Nucleus accumbens (tissue), 56 donors: Measurements from ENCODE around the gene NOS1AP.

ENCODE experiments used
- DNase-seq, 56 donors: peaks; one replicate each; lab custom pipeline; 2025; lab: John Stamatoyannopoulos, UW

Gene NOS1AP

DNA sequence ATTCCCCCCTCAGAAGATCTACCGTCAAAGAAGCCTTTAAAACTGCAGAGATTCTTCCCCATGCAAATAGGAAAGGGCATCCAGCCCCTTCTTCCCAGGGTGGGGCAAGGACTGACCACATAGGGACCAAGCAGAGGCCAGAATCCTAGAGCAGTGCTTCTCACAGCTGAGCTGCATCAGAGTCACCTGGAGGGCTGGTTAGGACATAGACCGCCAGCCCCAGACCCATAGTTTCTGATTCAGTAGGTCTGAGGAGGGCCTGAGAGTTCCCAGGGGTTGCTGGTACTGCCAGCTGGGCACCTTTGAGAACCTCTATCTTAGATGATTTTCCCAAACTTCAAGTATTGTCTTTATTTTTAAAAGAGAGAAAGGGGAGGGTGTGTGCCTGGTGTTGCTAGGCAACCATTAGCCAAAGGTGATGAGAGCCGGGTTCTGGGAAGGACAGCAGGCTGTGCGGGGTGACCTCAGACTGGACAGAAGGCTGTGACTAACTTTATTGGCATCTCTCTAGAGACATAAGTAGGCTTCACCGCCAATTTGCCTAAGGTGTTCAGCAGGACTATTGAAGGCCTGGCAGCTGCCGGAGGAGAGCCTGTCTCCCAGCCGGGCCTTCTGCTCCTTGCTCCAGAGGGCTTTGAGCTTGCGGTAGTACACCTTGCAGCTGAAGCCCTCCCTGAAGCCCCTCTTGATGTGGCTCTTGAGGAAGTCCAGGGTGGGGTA is 304.2 kb downstream of the NOS1AP start:
- DNase-seq, result no peak

DNA sequence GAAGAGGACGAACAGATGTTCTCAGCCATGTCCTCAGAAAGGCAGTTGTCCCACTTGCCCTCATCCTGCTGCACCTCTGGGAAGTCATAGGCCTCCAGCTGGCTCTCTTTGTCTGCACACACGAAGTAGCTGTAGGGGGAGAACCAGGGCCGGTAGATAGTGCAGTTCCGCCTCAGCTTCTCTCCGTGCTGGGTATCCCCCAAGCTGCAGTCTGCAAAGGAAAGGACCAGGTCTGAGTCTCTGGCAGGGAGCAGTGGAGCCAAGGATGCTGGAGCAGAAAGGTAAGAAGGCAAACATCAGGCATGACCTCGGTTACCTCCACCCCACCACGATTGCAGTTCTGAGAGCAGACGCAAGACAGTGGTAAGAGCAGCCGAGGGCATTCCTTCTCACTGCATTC is 304.9 kb downstream of the NOS1AP start:
- DNase-seq, result no peak

DNA sequence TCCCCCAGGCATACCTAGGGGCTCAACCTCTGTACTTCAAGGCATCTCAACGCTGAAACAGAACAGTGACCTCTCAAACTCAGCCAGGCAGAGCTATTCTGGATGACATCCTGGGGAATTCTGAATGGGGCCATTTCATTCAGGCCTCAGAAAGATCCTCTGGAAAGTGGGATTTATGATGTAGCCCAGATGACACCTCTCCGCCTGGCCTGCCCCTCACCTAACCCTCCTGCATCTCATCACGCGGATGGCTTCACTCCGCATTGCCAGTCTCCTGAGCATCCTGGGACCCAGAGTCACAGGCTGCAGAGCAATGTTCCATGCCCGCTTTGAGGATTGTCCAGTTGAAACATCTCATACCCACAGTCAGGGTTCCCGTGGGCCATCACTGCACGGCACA is 306.0 kb downstream of the NOS1AP start:
- DNase-seq, result no peak

DNA sequence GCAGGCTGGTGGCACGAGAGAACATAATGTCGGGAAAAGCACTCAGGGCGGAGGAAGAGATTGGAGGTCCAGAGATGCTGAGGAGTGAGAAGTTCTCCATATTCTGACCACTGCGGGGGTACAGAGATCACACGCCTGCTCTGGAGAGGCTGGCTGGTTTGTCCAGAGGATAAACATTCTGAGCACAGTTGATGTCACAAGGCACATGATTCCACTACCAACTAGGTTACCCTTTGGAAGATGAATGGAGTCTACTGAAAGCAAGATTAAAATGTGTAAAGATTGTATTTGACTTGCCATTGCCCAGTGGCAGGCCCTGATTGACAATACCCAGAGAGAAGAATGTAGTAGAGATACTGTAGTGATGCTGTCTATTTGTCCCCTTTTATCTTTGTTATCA is 307.2 kb downstream of the NOS1AP start, which contains the start of gene SPATA46:
SPATA46 (minus strand) TSS at position 164 of the 400 bp plus-strand sequence; CDS start at position 100, 64 bp downstream.
- no peak for DNase-seq

DNA sequence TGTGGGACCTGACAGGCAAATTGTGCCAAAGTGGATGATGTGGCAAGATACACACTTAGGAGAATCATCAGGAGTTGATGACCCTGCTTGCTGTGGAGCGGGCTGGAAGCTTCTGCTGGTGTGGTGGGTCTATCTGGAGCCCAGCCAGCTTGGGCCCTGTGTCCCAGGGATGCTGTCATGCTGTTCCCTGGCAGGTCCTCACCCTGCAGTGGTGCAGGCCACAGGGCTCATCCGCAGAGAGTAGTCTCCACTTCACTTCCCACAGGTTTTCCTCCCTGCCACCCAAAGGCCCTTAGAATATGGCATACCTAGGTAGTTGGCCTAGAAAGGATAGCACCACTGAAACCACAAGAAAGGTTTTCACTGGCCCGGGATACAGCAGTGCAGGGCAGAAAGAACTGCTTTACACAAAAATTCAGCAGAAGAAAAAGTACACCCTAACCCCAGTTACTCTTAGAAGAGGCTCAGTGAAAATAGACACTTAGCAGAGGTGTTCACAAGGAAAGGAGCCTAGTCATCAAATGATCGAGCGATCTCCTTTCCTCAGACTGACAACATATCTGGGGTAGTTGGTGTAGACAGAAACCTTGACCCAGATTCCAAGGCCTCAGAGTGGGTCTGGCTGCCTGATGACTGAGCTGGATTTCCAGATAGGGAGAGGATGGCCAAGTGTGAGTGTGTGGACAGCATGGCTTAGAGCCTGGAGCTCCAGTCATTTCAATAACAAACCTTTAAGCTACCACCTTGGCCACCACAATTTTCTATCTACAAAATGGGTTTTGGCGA is 310.8 kb downstream of the NOS1AP start:
- DNase-seq, result no peak

DNA sequence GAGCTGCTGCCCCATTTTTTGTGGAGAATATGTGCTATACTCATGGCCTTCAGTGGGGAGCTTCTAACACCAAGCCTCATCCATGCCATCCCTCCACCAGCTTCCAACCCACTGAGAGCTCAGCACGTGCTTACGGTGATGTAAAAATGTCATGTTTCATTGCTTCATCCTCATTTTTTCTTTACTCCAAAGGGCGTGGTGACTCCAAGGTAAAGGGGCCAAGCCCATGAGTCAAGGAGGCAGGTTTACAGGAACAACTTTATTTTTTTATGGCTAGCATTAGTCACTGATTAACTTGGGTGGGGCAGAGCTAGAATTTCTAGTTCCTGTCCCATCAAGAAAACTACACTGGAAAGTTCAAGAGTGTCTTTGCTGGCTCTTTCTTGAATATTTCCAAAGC is 311.9 kb downstream of the NOS1AP start, which contains the start of gene C1orf226:
C1orf226 (plus strand) TSS at position 346 of the 400 bp plus-strand sequence. CDS start 174 bp downstream, outside the sequence.
- DNase-seq, result no peak

DNA sequence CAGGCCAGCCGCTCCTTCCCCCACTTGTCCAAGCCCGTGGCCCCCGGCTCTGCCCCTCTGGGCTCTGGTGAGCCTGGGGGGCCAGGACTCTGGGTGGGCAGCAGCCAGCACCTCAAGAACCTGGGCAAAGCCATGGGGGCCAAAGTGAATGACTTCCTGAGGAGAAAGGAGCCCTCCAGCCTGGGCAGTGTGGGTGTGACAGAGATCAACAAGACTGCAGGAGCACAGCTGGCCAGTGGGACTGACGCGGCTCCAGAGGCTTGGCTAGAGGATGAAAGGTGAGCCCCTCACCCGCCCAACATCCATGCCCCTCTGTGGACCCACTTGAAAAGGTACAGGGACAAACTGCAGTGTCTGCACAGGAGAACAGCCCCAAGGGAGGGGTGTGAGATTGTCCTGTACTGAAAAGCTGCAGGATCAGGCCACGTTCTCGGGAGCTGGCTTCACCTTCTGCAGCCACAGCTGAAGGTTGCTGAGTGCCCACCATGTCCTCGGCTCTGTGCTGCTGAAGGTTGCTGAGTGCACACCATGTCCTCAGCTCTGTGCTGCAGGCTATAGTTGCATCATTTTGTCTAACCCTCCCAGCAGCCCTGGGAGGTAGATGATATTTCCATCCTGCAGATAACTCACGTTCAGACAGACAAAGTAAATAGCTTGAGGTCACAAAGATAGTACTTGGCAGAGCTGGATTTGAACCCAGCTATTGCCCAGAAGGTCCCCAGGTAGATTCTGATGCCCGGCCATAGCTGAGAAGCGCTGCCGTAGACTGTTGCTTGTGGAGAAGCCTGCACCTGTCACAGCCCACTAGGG is 312.7 kb downstream of the NOS1AP start:
- DNase-seq, result no peak

DNA sequence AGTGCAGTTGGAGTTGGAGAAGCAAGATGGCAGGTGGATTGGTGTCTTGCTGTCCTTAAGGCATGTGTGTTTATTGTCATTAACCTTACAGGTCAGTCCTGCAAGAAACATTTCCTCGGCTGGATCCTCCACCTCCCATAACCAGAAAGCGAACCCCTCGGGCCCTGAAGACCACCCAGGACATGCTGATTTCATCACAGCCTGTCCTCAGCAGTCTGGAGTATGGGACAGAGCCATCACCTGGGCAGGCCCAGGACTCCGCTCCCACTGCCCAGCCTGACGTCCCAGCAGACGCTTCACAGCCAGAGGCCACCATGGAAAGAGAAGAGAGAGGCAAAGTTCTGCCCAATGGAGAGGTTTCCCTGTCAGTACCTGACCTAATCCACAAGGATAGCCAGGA is 313.6 kb downstream of the NOS1AP start:
- DNase-seq, result no peak

DNA sequence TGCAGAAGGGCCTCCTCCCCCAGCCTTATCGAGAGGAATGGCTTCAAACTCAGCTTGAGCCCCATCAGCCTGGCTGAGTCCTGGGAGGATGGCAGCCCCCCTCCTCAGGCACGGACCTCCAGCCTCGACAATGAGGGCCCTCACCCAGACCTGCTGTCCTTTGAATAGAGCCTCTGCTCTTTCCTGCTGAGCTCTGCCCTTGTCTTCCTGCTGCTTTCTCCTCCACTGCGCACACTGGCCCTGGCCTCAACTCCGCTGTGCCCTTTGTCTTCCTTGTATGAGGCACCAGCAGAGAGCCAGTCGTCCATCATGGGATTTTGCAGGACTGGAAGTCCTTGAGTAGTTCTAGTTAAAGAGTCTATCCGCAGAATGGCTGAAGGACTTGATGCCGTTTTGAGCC is 314.0 kb downstream of the NOS1AP start:
- no peak for DNase-seq

DNA sequence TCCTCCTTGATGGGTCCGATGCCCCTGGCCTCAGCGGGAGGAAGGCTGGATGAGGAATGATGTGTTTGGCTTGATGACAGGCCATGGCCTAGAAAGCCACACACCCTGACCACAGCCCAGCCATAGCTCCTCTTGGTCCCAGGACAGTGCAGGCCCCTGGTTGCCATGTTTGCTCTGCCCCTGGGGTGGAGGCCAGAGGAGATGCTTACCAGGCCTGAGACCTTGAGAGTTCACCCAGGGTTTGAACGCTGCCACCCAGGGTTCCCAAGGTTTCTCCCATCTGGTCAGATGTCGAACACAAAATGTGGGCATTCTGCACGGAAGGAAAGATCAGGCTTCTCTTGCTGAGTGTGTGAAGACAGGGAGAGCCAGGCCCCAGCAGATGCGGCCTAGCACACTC is 314.6 kb downstream of the NOS1AP start:
- no peak for DNase-seq

DNA sequence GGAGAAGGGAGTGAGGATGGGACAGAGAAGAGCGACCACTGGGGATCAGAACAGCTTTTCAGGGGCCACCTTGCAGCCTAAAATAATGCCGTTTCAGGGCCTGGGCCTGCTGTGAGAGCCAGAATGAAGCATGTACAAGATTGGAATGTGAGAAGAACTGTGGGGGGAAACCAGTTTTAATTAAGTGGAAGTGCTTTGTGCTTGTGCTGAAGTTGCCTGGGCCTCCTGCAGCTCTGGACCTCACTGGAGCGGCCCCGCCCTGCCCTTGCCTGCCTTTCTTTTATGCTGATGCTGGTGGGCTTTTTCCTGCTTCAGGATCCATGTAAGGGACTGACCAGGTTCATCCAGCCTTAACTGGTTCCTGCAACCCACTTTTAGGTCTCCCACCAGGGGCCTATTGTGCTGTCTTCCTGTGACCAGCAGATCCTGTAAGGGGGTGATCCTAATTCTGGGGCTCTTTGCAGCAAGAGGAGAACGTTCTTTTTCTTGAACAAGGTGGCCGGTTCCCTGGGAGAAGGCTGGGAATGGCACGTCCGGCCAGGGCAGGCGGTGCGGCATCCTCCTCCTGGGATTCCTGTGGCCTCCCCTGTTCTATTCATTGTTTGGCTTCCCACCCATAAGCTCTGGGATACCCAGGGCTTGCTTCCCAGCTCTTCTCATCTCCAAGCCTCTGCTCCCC is 315.2 kb downstream of the NOS1AP start:
- no peak for DNase-seq

DNA sequence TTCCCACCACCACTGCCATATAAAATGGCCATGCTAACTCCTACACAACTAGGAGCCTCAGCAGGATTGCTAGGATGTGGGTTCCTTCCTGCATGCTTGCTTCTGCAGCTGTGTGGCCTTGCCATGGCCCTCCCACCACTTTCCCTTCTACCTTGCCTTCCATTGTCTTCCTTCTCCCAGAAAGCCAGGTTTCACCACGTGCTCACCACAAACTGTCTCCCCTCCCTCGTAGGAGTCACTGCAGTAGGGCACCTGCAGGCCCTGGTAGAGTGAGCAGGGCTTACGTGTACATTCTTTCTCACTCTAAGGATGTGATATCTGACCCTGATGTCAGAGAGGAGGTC is 315.8 kb downstream of the NOS1AP start:
- DNase-seq, result no peak

DNA sequence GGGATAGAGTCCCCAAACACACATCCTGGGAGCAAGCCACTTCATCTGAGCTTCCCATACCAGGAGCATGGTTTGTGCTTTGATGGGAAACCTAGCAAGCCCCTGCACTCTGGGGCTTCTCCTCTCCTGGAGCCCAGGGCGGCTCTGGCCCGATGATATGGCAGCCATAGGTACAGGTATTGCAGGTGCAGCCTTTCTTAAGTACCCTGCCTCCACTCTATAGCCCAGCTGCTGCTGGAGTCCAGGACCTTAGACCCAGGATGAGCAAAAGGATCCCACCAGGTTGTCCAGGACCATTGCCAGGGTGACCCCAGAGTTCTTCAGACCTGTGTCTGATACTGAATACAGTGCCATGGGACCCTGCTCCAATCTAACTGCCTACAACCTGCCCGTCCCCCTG is 316.2 kb downstream of the NOS1AP start:
- DNase-seq, result no peak

DNA sequence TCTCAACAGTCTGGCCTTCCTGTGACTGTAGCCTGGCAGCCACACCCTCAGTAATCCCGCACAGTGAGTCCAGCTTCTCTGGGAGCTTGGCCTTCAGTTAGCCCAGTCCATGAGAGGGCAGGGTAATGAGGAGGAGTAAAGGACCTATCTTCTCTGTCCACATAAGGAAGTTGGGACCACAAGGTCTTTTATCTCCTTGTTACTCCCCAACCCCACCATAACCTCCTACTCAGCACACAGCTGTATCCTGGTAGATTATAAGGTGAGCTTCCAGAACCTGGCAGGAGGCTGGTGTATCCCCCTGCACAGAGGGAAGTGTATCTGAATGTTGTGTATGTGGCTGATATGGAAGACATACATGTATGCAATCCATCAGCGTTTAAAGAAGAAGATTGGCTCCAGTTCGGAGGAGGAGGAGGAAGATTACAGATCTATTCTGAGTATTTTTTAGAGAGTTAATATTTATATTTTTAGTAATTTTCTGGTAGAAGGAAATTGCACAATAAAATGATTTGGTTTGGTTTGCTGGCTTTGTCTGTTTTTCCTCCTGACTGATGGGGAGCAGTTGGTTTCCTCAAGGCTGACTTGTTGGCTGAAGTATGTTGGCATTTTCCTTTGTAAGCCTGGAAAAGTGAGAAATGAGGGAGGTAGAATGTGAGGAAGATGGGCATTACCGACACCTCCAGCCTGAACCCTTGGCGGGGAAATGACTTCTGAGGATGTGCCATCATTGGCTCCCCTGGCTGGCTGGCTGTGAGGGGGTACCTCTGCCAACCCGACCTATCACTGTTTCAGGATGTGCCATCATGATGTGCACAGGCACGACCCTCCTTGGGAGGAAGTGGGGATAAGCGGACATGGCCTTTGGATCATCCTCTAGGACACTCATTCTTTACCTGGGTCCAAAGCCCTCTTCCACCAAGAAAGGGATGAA is 317.1 kb downstream of the NOS1AP start:
- DNase-seq, result no peak

DNA sequence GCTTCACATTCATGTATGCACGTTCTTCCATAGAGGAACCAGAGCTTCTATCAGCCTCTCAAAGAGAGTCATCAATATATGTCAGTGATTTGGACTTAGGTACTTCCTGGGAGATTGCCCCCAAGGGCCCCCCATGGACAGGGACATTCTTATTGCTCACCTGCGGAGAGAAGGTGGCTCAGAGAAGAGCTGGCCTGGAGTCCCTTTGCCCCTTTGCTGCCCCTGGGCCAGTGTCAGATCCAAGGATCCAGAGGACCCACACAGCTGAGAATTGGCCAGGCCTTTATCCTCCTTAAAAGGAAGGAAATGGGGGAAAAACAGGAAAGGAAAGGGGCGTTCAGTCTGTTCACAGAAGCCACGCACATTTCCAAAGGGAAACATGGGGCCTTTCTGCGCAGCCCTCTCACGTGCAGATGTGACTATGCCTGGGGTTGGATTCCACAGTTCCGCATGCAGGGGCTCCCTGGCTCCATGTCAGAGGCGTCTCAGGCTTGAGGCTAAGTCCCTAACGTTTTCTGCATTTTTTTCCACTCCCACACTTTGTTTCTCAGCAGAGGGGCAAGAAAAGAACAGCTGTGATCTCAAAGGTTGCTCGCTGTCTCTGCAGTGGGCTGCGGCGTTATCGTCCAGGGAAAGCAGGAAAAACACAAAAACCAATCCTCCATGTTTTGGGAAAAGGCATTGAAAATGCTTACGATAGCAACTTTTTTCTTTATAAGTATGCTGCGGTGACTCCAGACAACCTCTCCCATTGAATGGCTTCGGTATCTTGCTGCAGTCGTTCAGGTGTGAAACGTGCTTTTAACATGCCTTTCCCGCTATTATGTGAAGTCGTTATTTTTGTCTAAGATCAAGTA is 318.0 kb downstream of the NOS1AP start:
- no peak for DNase-seq

DNA sequence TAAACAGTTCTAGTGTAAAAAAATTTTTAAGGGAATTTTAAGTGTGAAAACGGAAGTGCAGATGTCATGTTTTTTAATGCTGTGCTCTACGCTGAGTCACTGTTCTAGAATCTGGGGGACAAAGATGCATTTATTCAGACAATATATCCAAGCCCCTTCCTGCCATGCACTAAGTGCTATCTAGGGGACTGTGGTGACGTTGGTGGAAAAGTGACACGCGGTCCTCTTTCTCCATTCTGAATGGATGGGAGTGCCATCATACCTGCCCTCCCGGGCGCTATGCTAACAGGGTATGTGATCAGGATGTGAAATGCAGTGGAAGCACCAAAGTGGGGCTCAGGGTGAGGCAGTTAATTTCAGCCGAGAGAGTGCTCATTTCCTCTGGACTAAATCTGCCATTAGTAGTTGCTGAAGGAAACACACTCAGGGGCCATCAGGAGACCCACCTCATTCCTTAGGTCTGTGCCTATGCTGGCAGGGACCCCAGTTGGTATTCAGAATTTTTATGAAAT is 318.6 kb downstream of the NOS1AP start:
- DNase-seq, result no peak

DNA sequence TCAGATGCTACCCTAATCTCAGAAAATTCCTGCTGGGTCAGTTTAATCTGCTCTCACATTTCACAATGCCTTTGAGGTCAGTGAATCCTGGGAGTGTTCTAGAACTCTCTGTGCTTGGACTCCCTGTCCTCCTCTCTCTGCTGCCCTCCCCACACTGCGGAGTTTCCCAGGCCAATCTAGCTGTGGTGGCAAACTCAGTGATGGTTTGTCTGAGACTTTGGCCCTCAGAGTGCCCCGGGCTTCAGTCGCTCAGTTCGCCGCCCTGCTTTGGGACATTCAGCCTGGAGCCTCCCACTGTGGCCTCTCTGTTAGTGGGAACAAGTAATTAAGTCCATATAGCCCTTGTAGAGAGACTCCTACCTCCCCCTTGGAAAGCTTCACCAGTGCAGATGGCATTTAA is 319.1 kb downstream of the NOS1AP start:
- DNase-seq, result no peak
